NCI-H345 treated with DMSO at 0.1 percent for 48 hours (cell line): ENCODE results near the gene PRM1.

Experiments
- DNase-seq: peaks from one replicate; lab custom pipeline; 2025; ENCODE audit not compliant: unreplicated experiment; lab: John Stamatoyannopoulos, UW

PRM1 gene

DNA sequence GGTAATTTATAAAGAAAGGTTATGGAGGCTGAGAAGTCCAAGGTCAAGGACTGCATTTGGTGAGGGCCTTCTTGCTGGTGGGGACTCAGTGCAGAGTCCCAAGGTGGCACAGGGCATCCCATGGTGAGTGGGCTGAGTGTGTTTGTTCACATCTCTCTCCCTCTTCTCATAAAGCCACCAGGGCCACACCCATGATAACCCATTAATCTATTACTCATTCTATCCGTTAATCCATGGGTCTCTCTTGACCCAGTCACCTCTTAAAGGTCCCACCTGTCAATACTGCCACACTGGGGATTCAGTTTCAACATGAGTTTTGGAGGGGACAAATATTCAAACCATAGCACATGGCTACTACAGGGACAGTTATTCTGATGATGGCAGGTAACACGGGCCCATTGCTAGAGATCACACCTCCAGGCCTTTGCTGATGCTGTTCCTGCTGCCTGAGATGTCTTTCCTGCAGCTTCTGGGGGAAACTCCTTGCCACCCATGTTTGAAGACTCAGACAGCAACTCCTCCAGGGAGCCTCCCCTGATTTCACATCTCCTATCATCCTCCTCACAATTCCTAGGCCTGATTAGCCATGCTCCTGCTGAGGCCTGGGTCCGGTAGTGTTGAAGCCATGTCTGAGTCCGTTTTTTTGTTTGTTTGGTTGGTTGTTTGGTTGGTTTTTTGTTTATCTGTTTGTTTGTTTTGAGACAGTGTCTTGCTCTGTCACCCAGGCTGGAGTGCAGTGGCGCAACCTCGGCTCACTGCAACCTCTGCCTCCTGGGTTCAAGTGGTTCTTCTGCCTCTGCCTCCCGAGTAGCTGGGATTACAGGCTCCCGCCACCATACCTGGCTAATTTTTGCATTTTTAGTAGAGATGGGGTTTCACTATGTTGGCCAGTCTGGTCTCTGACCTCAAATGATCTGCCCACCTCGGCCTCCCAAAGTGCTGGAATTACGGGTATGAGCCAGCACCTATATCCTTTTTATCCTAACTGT is 41.2 kb downstream of the PRM1 start:
- DNase-seq: no peak

- DNase-seq: no peak
These were observed 42.6 kb downstream of the PRM1 start for GRCh38 chr16:11238272-11239202.

DNA sequence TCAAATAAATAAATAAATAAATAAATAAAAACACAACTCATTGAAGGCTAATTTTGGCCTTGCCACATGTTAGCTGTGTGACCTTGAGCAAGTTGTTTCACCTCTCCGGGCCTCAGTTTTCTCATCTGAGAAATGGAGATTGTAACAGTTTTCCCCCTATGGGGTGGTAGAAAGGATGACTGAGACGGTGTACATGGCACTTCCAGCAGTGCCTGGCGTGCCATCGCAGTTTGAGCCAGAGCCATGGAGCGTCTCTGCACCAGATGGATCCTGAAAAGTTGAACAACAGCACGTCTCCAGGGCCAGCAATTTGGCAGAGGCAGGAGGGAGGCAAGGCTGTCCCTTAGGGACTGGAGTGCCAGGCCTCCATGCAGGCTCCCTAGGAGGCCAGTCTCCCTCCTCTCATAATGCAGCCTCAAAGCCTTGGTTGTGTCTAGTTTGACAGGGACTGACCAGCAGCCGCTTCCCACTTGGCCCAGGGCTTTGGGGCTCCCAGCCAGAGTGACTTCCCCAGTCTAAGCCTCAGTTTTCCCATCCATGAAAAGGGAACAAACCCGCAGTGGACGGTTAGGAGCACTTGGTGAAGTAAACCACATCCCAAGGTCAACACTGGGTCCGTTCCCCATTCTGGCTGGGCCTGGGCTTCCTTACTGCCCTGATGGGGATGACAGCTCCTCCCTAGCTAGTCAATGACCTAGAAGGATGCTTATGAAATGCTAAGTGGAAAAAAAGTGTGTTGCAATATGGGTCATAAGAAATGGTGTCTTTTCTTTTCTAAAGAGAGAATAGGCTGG is 44.5 kb downstream of the PRM1 start:
- DNase-seq: no peak

- no peak for DNase-seq
These were observed 45.5 kb downstream of the PRM1 start for GRCh38 chr16:11235703-11235991.

DNA sequence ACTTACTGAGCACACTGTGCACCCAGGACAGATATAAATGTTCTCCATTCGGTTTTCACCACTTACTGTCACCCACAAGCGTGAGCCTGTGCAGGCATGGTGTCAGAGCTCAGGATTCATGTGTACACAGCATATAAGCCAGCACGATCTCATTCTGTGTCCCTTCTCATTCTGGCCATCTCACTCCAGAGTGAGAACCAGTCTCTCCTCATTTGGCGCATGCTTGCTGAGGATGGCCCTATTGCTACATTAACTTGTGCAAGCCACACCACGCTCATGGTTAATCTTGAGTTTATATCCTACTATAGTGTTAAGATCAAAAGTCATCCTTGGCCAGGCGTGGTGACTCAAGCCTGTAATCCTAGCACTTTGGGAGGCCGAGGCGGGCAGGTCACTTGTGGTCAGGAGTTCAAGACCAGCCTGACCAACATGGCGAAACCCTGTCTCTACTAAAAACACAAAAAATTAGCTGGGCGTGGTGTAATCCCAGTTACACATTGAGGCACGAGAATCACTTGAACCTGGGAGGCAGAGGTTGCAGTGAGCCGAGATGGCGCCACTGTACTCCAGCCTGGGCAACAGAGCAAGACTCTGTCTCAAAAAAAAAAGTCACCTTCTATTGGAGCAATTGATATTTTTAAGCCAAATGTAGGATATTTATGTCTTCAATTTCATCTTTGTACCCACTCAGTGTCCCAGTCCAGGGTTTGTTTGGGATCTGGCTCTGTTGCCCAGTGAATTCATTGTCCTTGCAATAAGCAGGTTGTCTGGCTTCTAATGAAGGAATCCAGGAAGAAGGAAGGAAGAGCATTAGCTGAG is 46.0 kb downstream of the PRM1 start:
- DNase-seq: no peak

- no peak for DNase-seq
These were observed 47.3 kb downstream of the PRM1 start for GRCh38 chr16:11233727-11234376.

DNA sequence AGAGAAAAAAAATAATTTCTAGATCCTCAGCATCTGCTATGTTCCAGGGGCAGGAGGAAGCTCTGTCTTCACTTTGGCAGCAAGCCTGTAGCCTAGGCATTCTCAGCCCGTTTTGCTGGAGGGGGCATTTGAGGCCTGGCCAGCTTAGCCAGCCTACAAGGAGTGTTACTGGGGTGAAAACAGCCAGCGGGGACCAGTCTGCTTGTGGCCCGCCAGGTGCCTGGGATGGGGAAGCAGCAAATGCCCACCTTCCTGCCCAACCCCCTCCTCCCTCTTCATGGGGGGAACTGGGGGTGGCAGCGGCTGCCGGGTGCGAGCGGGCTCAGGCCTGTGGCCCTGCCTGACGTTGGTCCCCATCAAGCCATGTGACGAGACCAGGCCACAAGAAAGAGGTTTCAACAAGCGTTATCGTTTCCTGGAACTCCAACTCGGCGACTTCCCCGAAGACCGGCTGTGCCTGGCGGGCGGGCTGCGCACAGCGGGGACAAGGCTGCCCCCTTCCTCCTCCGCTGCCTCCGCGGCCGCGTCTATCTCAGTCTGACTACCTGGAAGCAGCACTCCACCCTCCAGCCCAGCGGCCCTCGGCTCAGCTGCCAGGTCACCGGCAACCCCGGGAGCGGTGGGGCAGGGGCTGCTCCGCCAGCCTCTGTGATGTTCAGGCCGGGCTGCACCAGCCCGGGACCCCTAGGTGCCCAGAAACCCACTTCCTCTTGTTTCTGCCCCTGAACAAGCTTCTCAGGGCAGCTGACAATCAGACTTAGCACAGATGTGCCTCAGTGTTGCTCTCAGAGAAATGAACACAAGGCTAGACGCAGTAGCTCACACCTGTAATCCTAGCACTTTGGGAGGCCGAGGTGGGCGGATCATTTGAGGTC is 48.0 kb downstream of the PRM1 start:
- DNase-seq: no peak

GRCh38 chr16:11232302-11232851 is 48.8 kb downstream of the PRM1 start:
- DNase-seq: no peak

DNA sequence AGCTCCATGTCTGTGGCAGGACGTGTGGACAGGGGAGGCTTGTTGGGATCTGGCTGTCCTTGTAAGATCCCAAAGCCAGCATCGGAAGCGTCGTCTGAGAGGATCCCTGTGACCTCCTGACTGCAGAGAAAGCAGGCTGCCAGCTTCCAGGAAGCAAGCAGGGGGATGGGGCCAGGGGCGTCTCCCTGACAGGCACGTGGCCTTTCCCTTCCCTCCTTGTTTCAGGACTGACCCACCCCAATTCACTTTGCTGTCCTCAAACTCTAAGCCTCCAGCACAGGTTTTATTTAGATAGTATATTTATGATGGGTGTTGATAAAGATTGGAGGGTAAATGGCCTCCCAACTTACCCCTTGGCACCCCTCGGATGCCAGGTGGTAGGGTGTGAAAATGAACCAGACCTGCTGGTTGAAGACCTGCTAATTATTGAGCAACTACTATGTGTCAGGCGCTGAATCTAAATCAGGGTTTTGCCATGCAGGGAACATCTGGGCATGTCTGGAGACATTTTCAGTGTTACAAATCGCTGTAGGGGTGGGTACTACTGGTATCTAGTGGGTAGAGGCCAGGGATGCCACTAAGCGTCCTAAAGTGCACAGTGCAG is 49.7 kb downstream of the PRM1 start:
- DNase-seq: no peak
